ENCODE results near the gene FOXN3. TPM values are rescaled to one million over a fixed set of nuclear protein-coding genes. Genes with fewer than 3 reads are reported as not detected.

Gene FOXN3
- total and polyA plus RNA-seq, 10 of the 15 experiments (the other 5 are each of a cell fraction or from before 2014, with no cell fraction given): 4.5 to 68.9 (median 29.7) TPM

GRCh38 chr14:89117012-89117411 is 300.0 kb downstream of the FOXN3 start:
- ChIA-PET SMC1A (ENCODE audit: uncharacterized antibody, unreplicated experiment) (no interaction called here), CTCF (no interaction called here), RAD21 (ENCODE audit: unreplicated experiment) (no interaction called here), POLR2A (no interaction called here)
- no peak for ATAC-seq
- no peak for FAIRE-seq
- no peak for TF ChIP-seq JUND (IDR thresholded peaks at IDR 0.05; ENCODE audit: low read depth, low read length)
- TF ChIP-seq E4F1 (IDR thresholded peaks at IDR 0.05; ENCODE audit: borderline replicate concordance, partially characterized antibody): no peak
- in situ Hi-C loops (cut with MboI): no loop called here
- H2AFZ ChIP-seq (ENCODE audit: control insufficient read depth, low read depth, low read length): no peak overlapping the region
- no peak overlapping the region for H3K4me3 ChIP-seq
- H4K20me1 ChIP-seq (ENCODE audit: control insufficient read depth, insufficient read depth): no peaks in the 10 kb centered on the region
- DNase-seq (ENCODE audit: low read depth, low spot score): no peak
- no peaks in the 10 kb centered on the region for H3K36me3 ChIP-seq (ENCODE audit: control insufficient read depth in 2 of 2, insufficient read depth in 2 of 2, low read length in 1 of 2)
- no peak overlapping the region for H3K27ac ChIP-seq (ENCODE audit: control insufficient read depth, insufficient read depth)
- peaks cover 1% of the 10 kb centered on the region; the same call in 1 of the 3 replicates for H3K9me3 ChIP-seq (replicated peaks; ENCODE audit: control insufficient read depth, insufficient read depth, low read length)
- intact Hi-C loops (cut with micrococcal nuclease; ENCODE audit: unreplicated experiment): no loop called here
- H3K9ac ChIP-seq (ENCODE audit: control insufficient read depth, insufficient read depth, low read length): no peak overlapping the region
- H3K4me1 ChIP-seq (ENCODE audit: control insufficient read depth, insufficient read depth, low read length): no peaks in the 10 kb centered on the region
- BruUV-seq (replicated peaks): no TSS peak
- no peak overlapping the region for H3K4me2 ChIP-seq (ENCODE audit: control insufficient read depth, insufficient read depth)
- WGBS (ENCODE audit: insufficient coverage, insufficient replicate concordance, low lambda C conversion rate, missing lambda C conversion rate): 60% methylated on average over 5 of the region's 5 CpGs
- H3K79me2 ChIP-seq (ENCODE audit: control insufficient read depth, insufficient read depth, low read length): no peaks in the 10 kb centered on the region
- no peaks in the 10 kb centered on the region; a peak in 1 of 4 replicates for H3K27me3 ChIP-seq (replicated peaks in 1 of 2; ENCODE audit: control insufficient read depth in 2 of 2, insufficient read depth in 2 of 2, low read length in 1 of 2)

- ChIA-PET SMC1A (ENCODE audit: uncharacterized antibody, unreplicated experiment) (no interaction called here), RAD21 (ENCODE audit: unreplicated experiment) (no interaction called here), CTCF (no interaction called here), POLR2A (no interaction called here)
- H3K36me3 ChIP-seq (ENCODE audit: control insufficient read depth in 2 of 2, insufficient read depth in 2 of 2, low read length in 1 of 2): no peaks in the 10 kb centered on the region
- ATAC-seq: no peak
- H3K4me2 ChIP-seq (ENCODE audit: control insufficient read depth, insufficient read depth): no peak overlapping the region
- no peak overlapping the region for H2AFZ ChIP-seq (ENCODE audit: control insufficient read depth, low read depth, low read length)
- no peaks in the 10 kb centered on the region for H3K4me1 ChIP-seq (ENCODE audit: control insufficient read depth, insufficient read depth, low read length)
- in situ Hi-C loops (cut with MboI): no loop called here
- H3K9me3 ChIP-seq (replicated peaks; ENCODE audit: control insufficient read depth, insufficient read depth, low read length): peaks cover 1% of the 10 kb centered on the region; the same call in 1 of the 3 replicates
- no peak for DNase-seq (ENCODE audit: low read depth, low spot score)
- H3K4me3 ChIP-seq: no peak overlapping the region
- H3K27ac ChIP-seq (ENCODE audit: control insufficient read depth, insufficient read depth): no peak overlapping the region
- no TSS peak for BruUV-seq (replicated peaks)
- H3K27me3 ChIP-seq (replicated peaks in 1 of 2; ENCODE audit: control insufficient read depth in 2 of 2, insufficient read depth in 2 of 2, low read length in 1 of 2): no peaks in the 10 kb centered on the region; a peak in 1 of 4 replicates
- H3K9ac ChIP-seq (ENCODE audit: control insufficient read depth, insufficient read depth, low read length): no peak overlapping the region
- FAIRE-seq: no peak
- H3K79me2 ChIP-seq (ENCODE audit: control insufficient read depth, insufficient read depth, low read length): no peaks in the 10 kb centered on the region
- H4K20me1 ChIP-seq (ENCODE audit: control insufficient read depth, insufficient read depth): no peaks in the 10 kb centered on the region
- intact Hi-C loops (cut with micrococcal nuclease; ENCODE audit: unreplicated experiment): no loop called here
- no peak for TF ChIP-seq GATAD2B (conservative IDR thresholded peaks at IDR 0.05; ENCODE audit: low read depth)
- no peak for TF ChIP-seq EP300 (IDR thresholded peaks at IDR 0.05; ENCODE audit: borderline replicate concordance in 1 of 2, control insufficient read depth in 1 of 2, low read depth in 2 of 2, low read length in 2 of 2)
- TF ChIP-seq FOXM1 (IDR thresholded peaks at IDR 0.05; ENCODE audit: low read depth, low read length): no peak
- TF ChIP-seq ZZZ3 (IDR thresholded peaks at IDR 0.05; ENCODE audit: control insufficient read depth, insufficient read length, low read depth): no peak
- TF ChIP-seq ESRRA (IDR thresholded peaks at IDR 0.05; ENCODE audit: low read length): no peak
- no peak for TF ChIP-seq JUND (IDR thresholded peaks at IDR 0.05; ENCODE audit: low read depth, low read length)
- TF ChIP-seq PBX3 (IDR thresholded peaks at IDR 0.05; ENCODE audit: insufficient replicate concordance, low read depth, low read length): no peak
- TF ChIP-seq ZBTB40 (IDR thresholded peaks at IDR 0.05; ENCODE audit: borderline replicate concordance): no peak
These were observed 302.9 kb downstream of the FOXN3 start for GRCh38 chr14:89114109-89114508.
